ENCODE data around the gene KCNJ6.

The KCNJ6 gene

GRCh38 chr21:37873655-37874054 lies 42.6 kb downstream of the KCNJ6 start (continued):
- TF ChIP-seq TSHZ2 (CRISPR knock-in tag; IDR thresholded peaks at IDR 0.05), result no peak

- no peak for TF ChIP-seq POU6F1 (CRISPR knock-in tag; IDR thresholded peaks at IDR 0.05; ENCODE audit: borderline replicate concordance, low read depth)
- TF ChIP-seq ZFP30 (CRISPR knock-in tag; IDR thresholded peaks at IDR 0.05), result no peak
- no peak for TF ChIP-seq CREB5 (CRISPR knock-in tag; IDR thresholded peaks at IDR 0.05; ENCODE audit: low read depth)
- no peak for TF ChIP-seq ISL1 (CRISPR knock-in tag; IDR thresholded peaks at IDR 0.05)
- TF ChIP-seq PPARA (CRISPR knock-in tag; IDR thresholded peaks at IDR 0.05; ENCODE audit: borderline replicate concordance), result no peak
- no peak for TF ChIP-seq TOX (CRISPR knock-in tag; IDR thresholded peaks at IDR 0.05; ENCODE audit: borderline replicate concordance)
- no peak for ATAC-seq
Observed at GRCh38 chr21:37871121-37871862, 45.0 kb downstream of the KCNJ6 start.

GRCh38 chr21:37870221-37870620 lies 46.0 kb downstream of the KCNJ6 start:
- no peak for TF ChIP-seq ZC3H10 (CRISPR knock-in tag; IDR thresholded peaks at IDR 0.05)
- TF ChIP-seq PATZ1 (CRISPR knock-in tag; IDR thresholded peaks at IDR 0.05; ENCODE audit: borderline replicate concordance), result no peak
- no peak for TF ChIP-seq ZFP3 (CRISPR knock-in tag; IDR thresholded peaks at IDR 0.05)
- no peak for TF ChIP-seq ARNTL (CRISPR knock-in tag; IDR thresholded peaks at IDR 0.05; ENCODE audit: borderline replicate concordance, low read depth)
- TF ChIP-seq CSDC2 (CRISPR knock-in tag; IDR thresholded peaks at IDR 0.05), result no peak
- TF ChIP-seq ISL1 (CRISPR knock-in tag; IDR thresholded peaks at IDR 0.05), result no peak
- no peak for TF ChIP-seq BACH2 (CRISPR knock-in tag; IDR thresholded peaks at IDR 0.05; ENCODE audit: borderline replicate concordance)
- no peak for TF ChIP-seq POU6F1 (CRISPR knock-in tag; IDR thresholded peaks at IDR 0.05; ENCODE audit: borderline replicate concordance, low read depth)
- no peak for TF ChIP-seq RARB (CRISPR knock-in tag; IDR thresholded peaks at IDR 0.05)
- no peak for TF ChIP-seq ZFP30 (CRISPR knock-in tag; IDR thresholded peaks at IDR 0.05)
- no peak for TF ChIP-seq PPARA (CRISPR knock-in tag; IDR thresholded peaks at IDR 0.05; ENCODE audit: borderline replicate concordance)
- TF ChIP-seq TCF4 (CRISPR knock-in tag; IDR thresholded peaks at IDR 0.05; ENCODE audit: borderline replicate concordance), result no peak
- no peak for TF ChIP-seq TSHZ2 (CRISPR knock-in tag; IDR thresholded peaks at IDR 0.05)
- no peak for TF ChIP-seq TOX (CRISPR knock-in tag; IDR thresholded peaks at IDR 0.05; ENCODE audit: borderline replicate concordance)
- TF ChIP-seq GLIS3 (CRISPR knock-in tag; IDR thresholded peaks at IDR 0.05), result no peak
- no peak for TF ChIP-seq ZNF565 (CRISPR knock-in tag; conservative IDR thresholded peaks at IDR 0.05; ENCODE audit: low read depth)
- no peak for TF ChIP-seq OSR1 (CRISPR knock-in tag; IDR thresholded peaks at IDR 0.05)
- TF ChIP-seq CSRNP3 (CRISPR knock-in tag; IDR thresholded peaks at IDR 0.05), result no peak
- TF ChIP-seq ZNF70 (CRISPR knock-in tag; IDR thresholded peaks at IDR 0.05), result no peak
- no peak for TF ChIP-seq ESRRG (CRISPR knock-in tag; IDR thresholded peaks at IDR 0.05)
- ATAC-seq, result no peak

Measured in SK-N-SH treated with all-trans-retinoic acid at 6 μM for 48 hours (cell line).